SH-SY5Y (cell line): ENCODE data around the gene CIDEA.

ENCODE experiments used
- GATA2 ChIP-seq: IDR thresholded peaks from 2 replicates; pipeline ENCODE4 v1.6.1; 2011; ENCODE audit warnings: mild to moderate bottlenecking, low read depth, low read length
- GATA3 ChIP-seq: IDR thresholded peaks from 2 replicates; pipeline ENCODE4 v1.6.1; 2011; ENCODE audit warnings: low read depth, mild to moderate bottlenecking, low read length, moderate library complexity

Gene CIDEA

GRCh38 chr18:12248926-12249720, 5.0 kb upstream of the CIDEA start:
- TF ChIP-seq GATA2: no peak
- no peak for TF ChIP-seq GATA3

GRCh38 chr18:12251311-12251710, 2.9 kb upstream of the CIDEA start:
- TF ChIP-seq GATA2: no peak
- TF ChIP-seq GATA3: no peak

DNA sequence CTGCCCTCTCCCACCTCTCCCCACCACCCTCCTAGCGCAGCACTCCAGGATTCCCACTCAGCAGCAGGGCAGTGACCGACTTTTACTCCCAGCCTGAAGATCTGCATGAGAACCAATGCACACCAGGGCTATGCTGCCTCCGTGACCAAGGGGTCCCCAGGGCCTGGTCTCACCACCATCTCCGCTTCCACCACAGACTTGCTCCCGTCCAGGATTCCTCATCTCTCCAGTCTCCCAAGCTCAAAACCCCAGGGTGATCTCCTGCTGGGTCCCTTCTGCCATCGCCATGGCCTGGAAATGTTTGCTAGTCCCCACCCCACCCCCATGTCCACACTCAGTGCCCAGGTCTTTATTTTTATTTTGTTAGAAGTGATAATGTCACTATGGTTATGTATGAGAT, 2.1 kb upstream of the CIDEA start:
- no peak for TF ChIP-seq GATA3
- no peak for TF ChIP-seq GATA2

- no peak for TF ChIP-seq GATA3
- TF ChIP-seq GATA2: no peak
Observed at GRCh38 chr18:12253027-12253426, 1.1 kb upstream of the CIDEA start.

DNA sequence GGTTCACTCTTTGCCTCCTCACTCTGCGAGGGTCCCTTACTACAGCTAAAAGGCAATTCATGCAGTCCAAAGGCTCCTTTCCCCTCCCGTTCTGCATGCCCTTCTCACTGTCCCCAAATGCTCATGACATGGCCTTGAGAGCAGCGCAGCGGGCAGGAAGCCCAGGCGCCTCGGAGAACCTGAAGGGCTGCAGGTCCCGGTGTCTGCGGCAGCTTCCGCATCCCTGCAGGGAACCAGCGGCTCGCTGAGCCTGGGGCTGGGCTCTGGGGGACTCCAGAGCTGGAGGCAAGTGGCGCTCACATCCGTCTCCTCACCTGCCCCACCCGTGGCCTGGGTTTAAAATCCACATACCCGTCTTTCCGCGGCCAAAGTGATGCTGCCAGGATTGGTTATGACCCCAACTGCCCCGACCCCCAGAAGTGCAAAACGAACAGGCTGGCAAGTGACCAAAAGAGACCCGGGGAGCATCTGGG, 462 bp upstream of the CIDEA start:
- no peak for TF ChIP-seq GATA2
- TF ChIP-seq GATA3: no peak

DNA sequence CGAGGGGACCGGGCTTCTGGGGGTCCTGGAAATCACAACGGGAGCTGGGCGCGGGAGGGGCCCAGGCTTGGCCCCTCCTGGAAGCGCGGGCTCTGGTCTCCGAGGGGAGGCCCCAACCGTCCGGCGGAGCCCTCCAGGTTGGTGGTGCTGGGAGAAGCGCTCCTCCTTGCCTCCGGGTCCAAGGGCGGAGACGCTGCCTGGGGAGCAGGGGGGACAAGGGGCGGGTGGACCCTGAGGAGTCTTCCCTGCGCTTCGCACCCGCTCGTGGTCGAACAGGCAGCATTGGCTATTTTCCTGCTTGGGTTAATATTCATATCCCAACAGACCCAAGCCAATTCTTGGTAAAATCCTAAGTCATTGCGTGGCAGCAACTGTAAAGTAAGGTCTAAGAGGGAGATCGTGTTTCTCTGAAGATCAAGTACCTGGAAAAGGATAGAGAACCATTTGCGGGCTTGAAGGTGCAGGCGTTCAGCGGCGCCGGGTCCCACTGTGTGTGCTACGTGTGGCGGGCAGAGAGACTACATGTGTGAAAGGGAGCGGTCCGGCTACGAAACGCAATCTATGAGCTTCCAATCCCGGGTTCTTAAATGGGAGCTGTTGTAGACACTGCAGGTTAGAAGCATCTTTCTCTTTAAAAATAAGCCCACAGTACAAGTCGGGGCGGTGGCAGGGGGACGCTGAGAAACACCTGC, 805 bp downstream of the CIDEA start:
- TF ChIP-seq GATA3 (no peak), GATA2 (no peak)

GRCh38 chr18:12255626-12256026, 1.5 kb downstream of the CIDEA start:
- TF ChIP-seq GATA3: no peak
- no peak for TF ChIP-seq GATA2

GRCh38 chr18:12256951-12257350, 2.8 kb downstream of the CIDEA start:
- TF ChIP-seq GATA2: no peak
- TF ChIP-seq GATA3: no peak

DNA sequence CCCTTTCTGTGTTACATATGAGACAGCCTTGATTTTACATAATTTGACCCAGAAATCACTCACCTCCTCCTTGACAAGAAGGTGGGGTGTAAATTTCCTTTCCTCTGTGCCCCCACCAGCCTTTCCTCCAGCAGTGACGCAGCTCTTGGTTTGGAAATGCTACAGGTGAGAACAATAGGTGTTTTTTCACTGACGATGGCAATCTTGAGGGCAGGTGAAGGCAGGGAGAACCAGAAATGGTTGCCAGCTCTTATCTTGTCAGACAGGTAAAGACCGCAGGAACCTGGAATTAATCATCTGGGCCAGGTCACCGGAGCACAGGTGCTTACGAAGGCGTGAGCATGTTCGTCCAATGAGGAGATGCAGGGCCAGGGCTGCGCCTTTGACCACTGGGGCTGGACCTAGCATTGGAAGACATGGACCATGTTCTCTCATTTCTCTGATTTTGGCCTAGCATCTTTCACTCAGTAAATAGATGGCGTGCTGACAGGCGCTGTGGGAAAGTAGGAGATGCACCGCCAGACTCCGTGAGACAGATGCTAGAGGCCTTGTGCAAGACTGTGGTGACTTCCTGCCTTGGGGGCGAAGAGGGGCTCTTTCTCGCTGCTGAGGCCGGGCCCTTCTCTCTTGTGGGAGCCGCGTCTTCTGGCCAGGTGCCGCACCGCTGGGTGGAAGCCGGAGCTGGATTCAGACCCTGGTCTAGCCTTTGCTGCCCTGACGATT, 4.0 kb downstream of the CIDEA start:
- TF ChIP-seq GATA3 (no peak), GATA2 (no peak)

DNA sequence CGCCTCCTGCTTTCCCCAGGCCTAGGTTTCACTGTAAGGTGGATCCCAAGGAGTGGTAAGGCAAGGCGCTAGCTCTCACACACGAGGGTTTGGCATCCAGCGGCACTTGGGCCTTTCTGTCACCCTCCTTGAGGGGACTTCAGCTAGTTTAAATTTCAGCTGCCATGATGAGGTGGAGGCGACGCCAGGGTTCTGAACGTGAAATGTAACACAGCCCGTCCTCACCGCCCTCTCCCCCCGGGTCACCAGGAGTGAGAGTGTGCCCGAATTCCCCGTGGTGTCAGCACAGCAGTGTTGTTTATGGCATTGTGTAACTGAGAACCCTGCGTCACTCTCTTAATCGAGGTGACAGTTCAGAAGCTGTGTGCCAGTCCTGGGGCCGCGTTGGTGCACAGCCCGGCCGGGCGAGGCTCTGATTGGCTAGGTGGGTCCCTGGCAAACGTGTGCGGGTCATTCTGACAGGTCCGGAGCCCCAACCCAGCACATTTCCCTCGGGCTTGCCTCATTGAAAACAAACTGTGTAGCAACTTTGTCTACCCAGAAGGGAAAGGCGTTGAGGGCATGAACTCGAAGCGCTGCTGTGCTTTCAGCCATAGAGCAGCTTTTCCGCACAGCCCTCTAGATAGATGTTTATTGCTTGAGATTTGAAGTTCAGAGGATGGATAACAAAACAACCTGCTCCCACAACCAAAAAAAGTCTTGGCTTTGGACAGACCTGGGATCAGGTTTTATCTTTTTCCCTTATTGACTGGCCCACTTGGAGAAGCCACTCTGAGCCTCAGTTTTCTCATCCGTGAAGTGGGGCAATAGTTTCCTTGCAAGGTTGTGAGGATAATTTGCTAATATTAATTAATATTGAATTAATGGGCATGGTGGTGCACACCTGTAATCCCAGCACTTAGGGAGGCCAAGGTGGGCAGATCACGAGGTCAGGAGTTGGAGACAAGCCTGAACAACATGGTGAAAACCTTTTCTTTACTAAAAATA, 4.9 kb downstream of the CIDEA start:
- TF ChIP-seq GATA3: no peak
- TF ChIP-seq GATA2: no peak

GRCh38 chr18:12262748-12263147, 8.6 kb downstream of the CIDEA start:
- TF ChIP-seq GATA3: no peak
- no peak for TF ChIP-seq GATA2

DNA sequence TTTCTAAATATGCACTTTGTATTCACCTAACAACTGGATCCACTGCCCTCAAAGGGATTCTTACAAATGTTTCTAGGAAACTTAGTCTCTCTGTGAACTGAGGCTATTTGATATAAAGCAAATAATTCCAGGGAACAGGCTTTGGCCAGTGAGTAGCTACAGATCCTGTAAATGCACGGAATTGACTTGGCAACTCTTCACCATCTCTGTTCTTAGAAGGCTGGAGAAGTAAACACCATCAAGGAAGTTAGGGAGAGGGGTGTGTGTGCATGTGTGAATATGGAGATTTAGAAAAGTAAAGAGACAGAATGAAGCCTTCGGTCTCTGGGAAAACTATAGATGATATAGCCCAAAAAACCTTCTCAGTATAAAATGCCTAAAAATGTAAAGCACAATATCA, 10.7 kb downstream of the CIDEA start:
- TF ChIP-seq GATA2 (no peak), GATA3 (no peak)
